Measurements from ENCODE around the gene MESD. TPM values are rescaled to one million over a fixed set of nuclear protein-coding genes. Genes with fewer than 3 reads are reported as not detected.

Gene MESD
- total RNA-seq, 1 donor from 2014 or later, result 38.8 TPM

DNA sequence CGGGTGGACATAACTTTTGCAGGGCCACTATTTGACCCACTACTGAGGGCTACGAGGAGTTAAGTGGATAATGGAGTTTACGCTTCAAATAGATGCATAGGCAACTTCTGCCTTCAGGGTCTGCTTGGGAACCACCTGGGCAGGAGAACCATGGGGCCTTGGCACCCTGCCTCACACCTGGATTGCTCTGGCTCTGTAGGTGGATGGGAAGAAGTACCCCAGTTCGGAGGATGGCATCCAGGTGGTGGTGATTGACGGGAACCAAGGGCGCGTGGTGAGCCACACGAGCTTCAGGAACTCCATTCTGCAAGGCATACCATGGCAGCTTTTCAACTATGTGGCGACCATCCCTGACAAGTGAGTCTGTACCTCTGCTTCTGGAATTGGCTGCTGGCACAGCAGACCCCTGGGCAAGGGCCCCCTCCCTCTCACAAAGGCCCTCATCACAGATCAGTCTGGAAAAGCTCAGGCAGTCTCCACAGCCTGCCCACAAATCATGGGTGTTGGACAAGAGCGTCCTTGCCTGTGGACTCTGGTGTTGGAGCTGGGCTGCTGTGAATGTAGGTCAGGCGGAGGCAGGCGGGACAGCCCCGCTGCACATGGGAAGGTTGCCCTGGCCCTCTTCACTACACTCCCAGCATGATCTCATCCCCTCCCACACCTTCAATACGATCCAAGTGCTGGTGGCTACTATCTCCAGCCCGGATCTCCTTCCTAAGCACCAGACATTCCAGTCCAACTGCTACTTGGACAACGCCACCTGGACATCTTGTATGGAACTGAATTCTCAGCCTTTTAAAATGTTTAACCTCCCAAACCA, 46.7 kb downstream of the MESD start:
- intact Hi-C loops (cut with micrococcal nuclease), result no loop called here

DNA sequence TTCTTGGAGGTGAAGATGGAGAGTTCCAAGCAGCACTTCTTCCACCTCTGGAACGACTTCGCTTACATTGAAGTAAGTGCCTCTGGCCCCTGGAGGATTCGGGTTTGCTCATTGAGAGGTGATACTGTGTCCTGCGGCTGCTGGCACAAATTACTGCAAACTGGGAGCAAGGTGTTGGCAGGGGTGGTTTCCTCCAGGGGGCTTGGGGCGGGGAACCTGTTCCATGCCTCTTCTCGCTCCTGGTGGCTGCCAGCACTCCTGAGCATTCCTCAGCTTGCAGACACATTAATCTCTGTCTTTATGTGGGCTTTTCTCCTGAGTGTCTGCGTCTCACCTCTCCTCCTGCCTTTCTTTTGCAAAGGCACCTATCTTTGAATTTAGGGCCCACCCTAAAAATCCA, 47.4 kb downstream of the MESD start:
- intact Hi-C loops (cut with micrococcal nuclease), result no loop called here

DNA sequence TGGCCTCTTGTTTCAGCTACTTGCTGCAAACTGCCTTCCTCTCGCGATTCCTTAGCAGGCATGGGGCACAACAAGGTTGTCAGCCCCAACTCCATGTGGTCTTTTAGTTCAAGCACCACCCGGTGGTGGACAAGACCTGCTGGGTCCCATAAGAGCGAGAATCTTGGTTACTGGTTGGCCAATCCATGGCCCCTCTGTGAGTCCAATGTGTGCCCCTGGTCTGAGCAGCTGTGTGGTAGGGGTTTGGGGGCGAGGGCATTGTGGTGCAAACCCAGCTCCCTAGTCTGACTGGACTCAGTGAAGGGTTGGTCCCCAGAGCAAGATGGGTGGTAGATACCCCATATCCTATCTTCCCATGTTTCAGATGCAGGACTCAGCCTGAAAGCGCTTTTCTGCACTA, 48.8 kb downstream of the MESD start:
- intact Hi-C loops (cut with micrococcal nuclease), result no loop called here

DNA sequence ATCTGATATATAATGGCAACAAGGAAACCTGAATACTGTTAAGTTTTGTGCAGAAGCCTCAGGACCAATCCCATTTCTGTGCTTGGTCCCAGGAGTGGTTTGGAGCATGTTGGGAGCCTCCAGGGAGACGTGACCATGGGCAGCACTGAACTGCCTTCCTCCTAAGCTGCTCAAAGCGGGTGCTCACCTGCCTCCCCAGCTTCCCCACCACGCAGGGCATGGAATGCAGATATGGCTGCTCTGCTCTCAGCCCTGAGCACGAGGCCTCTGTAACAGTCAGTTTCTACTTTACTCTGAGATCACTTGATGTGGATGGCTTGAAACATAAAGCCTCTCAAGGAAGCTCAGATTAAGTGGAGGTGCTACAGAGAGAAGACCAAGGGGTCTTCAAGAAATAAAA, 49.3 kb downstream of the MESD start:
- intact Hi-C loops (cut with micrococcal nuclease), result no loop called here

DNA sequence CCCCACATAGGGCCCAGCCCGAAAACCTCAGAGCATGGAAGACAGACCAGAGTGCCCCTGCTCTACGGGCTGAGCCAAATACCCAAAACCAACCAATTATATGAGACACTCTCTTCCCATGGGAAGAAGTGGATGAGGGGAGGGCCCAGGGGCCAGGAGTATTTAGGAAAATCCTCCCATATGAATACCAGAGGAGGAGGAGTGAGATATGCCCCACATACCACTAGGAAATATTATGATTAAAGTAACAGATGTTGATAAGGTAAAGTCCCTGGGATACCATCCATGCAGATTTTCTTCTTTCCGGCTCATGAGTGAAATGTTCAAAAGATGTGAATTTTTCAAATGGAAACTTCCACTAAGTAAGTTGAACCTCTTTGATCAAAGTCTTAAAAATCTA, 50.4 kb downstream of the MESD start:
- intact Hi-C loops (cut with micrococcal nuclease), result no loop called here

DNA sequence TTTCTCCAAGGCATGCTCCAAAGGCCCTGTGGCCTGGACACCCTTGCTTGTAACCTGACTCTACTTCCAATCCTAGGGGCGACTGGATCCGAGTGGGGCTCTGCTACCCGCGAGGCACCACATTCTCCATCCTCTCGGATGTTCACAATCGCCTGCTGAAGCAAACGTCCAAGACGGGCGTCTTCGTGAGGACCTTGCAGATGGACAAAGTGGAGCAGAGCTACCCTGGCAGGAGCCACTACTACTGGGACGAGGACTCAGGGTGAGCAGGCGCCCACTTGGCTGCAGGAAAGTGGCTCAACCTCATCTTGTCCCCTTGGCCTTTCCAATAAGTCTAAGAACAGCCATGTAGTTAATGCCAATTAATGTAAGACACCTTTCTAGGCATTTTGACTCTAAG, 51.9 kb downstream of the MESD start:
- intact Hi-C loops (cut with micrococcal nuclease), result no loop called here

DNA sequence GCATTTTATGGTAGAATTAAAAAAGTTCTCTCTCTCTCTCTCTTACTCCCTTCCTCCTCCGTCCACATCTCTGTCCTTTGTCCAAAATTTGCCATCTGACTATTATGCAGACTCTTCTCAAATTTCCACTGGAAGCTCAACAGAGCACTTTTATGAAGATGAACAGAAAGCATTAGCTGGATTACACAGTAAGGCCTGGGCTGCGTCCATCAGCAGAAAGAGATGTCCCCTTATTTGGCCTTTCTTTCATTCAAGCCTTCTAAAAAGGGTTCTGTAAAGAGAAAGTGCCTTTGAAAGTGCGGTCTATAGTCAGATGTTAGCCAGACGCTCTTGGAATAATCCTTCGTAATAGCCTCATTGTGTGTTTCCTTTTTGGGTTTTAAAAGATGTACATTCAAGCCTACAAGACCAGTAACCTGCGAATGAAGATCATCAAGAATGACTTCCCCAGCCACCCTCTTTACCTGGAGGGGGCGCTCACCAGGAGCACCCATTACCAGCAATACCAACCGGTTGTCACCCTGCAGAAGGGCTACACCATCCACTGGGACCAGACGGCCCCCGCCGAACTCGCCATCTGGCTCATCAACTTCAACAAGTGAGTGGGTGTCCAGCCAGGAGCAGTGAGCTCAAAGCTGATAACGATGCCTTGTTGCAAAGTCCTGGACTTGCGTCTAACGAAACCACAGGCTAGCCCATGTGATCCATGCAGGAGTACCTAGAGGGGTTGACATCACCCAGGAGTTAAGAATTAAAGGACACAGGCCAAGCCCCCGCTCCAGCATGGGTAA, 53.1 kb downstream of the MESD start:
- intact Hi-C loops (cut with micrococcal nuclease), result no loop called here

DNA sequence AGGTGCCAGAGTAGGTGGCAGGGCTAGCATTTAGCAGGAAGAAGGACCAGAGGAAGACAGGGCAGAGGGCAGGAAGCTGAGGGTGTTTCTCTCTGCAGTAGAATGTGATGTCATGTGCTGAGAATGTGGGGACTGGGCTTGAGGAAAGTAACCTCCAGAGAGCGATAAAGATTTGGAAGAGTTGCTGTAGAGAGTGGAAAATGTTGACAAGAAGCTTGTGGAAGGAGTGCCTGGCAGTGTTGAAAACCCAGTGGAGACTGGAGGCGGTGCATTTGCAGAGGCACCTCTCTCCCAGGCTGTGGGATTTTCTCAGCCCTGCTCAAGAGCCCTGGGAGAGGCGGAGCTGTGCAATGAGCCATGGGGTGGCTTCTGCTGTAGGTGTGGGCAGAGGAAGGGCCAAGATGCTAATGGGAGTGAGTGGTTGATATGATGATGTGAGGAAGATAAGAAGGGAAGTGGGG, 54.8 kb downstream of the MESD start:
- intact Hi-C loops (cut with micrococcal nuclease), result no loop called here

DNA sequence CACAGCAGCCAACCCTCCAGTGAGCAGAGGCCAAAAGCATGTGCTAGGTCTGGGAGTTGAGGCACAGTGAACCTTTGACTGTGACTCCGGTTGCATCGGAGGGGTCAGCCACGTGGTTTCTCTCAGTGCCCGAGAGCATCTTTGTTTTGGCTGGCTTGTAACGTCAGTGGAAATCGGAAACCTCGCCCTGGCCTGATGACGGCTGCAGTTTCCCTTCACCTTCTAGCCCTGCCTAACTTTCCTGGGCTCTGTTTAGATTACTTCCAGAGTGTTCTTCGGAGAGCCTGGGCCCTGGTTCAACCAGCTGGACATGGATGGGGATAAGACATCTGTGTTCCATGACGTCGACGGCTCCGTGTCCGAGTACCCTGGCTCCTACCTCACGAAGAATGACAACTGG, 56.6 kb downstream of the MESD start:
- intact Hi-C loops (cut with micrococcal nuclease), result no loop called here

DNA sequence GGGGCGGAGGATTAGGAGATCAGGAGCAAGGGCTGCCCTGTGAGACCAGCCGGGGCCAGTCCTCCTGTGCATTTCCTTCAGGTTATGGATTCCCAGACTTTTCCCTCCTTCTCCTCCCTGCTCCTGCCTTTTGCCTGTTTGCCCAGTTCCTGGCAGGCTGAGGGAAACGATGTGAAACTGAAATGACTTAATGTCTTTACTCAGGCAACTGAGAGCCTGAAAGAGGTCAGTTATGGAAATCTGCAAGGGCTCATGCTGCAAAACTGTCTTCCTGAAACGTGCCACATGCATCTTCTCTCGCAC, 57.2 kb downstream of the MESD start:
- intact Hi-C loops (cut with micrococcal nuclease), result no loop called here

DNA sequence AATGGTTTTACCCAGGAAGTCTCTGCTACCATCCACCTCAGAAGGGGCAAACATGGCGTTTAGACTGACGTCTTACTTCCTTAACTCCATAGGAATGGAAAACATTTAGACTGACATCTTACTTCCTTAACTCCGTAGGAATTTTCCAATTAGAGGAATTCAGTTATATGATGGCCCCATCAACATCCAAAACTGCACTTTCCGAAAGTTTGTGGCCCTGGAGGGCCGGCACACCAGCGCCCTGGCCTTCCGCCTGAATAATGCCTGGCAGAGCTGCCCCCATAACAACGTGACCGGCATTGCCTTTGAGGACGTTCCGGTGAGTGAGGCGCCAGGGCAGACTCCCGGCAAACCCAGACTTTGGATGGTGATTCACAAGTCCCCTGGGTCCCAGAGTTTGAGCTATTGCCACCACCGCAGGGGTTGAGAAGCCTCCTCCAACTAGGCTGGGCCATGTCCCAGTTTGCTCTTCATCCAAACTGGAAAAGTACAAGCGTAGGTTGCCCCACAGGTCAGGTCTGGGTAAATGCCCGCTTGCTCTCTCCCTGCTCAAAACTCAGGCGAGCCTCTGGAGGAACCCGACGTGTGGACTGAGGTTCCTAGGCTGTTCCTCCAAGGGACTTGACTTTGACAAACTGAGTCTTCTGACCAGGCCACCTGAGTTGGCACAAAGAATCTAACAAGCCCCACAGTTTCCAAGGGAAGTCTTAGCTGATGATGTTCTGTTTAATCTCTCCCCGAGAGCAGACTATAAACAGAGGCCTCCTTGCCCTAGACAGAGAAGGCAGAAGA, 57.7 kb downstream of the MESD start:
- intact Hi-C loops (cut with micrococcal nuclease), result no loop called here

DNA sequence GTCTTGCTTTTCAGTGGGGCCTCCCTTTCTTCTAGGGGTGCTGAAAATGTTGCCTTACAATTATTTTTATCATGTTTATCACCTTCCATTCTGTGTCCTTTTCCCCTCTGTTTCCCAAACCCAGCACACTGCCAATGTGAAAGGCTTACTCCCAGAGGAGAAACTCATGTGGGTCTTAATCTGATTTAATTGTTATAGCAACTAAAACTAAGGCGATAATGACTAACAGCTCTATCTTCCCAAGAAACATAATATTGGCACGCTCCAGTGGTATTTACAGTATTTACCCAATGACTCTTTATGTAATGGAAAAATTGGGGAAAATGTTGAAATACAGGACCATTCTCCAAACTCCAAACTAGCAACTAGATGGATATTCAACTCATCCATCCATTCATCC, 58.4 kb downstream of the MESD start:
- intact Hi-C loops (cut with micrococcal nuclease), result no loop called here

DNA sequence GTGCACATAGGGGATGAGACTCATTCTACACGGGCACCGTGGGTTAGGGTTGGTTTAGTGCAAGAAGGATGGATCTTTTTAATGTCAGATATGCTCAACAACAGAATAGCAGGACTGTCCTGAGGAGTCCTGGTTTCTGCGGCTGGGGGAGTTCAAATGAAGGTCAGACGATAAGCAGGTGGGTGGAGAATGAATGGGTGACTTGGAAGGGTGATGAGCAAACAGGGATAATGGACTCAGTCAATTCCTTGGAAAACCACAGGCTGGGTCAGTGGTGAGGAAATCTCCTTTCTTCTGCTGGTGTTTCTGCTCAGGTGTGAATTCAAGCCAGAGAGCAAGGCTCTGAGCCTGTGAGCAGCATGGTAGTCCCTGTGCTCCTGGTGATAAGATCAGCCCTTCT, 59.9 kb downstream of the MESD start:
- intact Hi-C loops (cut with micrococcal nuclease), result no loop called here

DNA sequence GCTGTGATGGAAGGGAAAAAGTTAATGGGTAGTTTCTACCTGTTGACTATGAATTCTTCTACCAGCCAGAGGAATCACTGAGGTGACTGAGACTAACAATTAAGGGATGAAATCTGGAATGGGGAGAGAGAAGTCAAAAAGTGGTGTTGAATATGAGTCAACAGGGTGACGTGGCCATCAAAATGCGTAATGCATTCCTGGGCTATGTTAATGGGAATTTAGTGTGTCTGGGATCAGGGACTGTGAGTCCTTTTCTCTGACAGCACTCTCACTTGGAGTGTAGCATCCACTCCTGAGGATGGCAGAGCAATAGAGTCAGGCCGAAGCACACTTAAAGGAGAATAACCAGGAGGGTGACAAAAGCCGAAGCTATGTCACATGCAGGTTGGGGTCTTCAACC, 60.4 kb downstream of the MESD start:
- intact Hi-C loops (cut with micrococcal nuclease), result no loop called here

DNA sequence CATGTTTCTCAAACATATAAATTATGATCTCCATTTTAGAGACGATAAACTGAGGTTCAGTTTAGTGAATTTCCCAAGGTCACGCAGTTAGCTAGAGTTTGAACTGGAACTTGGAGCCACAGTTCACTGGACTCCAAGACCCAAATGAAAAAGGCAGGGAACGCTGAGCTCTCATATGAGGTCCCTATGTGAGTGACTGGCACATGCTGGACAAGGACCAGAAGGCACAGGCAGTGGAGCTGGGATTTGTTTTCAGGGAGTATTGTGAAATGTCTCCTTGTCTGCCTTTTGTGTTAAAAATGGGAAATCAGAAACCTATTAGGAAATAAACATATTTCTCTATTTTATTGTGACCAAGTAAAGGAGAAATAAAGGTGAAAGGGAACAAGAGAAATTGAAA, 63.5 kb downstream of the MESD start:
- intact Hi-C loops (cut with micrococcal nuclease), result no loop called here

DNA sequence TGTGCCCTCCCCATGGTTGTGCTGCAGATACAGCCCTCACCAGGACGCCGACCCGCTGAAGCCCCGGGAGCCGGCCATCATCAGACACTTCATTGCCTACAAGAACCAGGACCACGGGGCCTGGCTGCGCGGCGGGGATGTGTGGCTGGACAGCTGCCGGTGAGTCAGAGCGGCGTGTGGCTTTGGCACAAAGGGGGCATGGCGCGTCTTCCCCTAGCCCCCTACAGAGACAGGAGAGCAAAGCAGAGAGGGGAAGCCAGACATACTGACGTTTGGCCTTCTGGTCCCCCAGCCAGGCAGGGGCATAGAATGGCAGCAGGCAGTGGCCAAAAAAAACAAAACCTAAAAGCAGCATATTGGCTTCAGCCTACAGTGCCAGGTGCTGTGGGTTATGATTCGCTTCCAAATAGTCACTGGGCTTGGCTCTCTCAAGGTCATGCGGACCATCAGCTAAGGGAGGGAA, 64.0 kb downstream of the MESD start:
- intact Hi-C loops (cut with micrococcal nuclease), result no loop called here

DNA sequence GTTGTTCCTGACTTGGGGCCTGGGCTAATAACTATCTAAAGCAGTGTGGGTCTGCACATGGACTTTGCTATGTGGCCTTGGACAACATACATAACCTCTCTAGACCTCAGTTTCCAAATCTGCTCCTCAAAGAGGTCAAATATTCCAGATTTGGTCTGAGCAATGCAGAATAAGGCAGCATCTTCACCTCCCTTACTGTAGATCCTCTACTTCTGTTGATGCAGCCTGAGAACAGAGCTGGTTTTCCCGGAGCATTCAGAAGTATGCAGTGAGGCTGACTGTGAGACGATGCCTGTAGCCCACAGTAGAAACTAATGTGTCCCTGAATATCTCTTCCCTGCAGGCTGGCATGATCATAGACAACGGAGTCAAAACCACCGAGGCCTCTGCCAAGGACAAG, 65.3 kb downstream of the MESD start:
- intact Hi-C loops (cut with micrococcal nuclease), result no loop called here

DNA sequence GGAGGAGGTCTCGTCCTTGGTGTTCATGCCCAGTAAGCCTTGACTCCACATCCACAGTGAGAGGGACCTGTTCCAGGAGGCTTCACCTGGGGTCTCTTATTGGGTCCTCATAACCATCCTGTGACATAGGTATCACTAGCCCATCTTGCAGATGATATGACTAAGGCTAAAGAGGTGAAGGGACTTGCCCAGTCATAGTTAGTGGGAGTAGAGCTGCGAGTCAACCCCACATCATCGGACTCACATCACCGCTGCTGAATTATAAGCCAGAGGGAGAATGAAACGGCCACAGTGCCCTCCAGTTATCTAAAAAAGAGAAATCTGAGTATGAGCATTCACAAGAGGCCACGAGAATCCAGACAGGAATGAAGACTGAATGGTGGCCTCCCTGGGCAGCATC, 66.0 kb downstream of the MESD start:
- intact Hi-C loops (cut with micrococcal nuclease), result no loop called here

DNA sequence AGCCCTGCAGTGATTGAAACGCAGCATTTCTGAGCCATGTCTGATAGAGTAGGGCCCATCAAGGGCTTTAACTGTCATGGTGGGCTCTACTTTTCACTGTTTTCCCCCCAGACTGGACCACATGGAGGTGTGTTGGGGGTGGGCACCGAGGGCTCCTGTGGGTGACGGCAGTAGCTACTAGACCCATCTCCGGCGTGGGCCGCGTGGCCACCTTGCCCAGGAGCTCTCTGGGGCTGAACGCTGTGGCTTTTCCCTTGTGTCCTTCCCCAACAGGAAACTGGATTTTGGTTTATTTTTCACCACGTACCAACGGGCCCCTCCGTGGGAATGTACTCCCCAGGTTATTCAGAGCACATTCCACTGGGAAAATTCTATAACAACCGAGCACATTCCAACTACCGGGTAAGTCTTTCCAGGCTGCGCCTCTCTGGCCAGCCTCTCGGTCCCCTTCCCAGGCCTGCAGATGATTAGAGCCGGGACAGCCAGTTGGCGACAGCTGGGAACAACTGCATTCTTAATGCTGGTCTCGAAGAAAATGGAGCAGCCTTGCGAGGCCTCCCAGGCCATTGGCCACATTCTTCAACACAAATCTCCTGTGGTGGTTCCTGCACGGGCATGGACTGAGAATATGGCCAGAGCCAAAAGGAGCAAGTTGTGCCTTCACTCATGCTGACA, 67.7 kb downstream of the MESD start:
- intact Hi-C loops (cut with micrococcal nuclease), result no loop called here

DNA sequence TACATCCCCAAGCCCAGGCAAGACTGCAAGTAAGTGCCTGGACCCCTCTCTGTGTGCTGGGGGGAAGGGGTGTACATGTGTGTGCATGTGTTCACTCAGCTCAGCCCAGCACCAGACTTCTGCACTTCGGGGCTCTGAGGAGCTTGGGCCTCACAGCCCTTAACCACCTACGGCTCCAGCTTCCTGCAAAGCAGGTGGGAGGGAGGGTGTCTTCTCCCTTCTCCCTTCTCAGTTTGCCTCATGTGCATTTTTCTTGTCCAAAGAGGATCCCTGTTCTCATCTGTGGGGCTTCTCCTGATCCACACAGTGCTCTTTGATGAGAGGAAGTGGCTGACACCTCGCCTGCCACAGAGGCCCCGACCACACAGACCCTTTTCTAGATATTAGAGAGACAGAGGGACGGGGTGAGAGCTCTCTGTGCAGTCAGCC, 69.3 kb downstream of the MESD start:
- intact Hi-C loops (cut with micrococcal nuclease), result no loop called here

DNA sequence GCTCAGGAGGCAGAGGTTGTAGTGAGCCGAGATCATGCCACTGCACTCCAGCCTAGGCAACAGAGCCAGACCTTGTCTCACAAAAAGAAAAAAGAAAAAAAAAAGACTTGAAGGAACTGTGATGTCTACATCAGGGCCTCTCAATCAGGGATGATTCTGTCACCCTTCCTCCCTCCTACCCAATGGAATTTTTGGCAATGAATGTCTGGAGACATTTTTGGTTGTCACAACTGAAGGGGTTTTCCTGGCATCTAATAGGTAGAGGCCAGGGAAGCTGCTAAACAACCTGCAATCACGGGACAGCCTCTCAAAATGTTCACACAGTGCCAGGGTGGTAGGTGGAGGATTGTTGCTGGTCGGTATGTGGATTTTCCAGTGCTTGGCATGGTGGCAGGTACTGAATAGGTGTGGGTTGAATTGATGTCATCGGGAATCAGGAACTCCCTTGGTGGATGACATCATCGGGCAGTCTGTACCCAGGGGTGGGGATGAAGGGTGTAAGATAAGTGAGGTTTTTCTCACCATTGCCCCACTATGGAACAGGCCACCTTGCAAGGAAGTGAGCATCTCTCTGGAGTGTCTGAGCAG, 71.3 kb downstream of the MESD start:
- intact Hi-C loops (cut with micrococcal nuclease), result no loop called here
